Gastrocnemius medialis (tissue), 4 donors: ENCODE measurements around the gene CDH4.

Source experiments
- CTCF ChIP-seq, 5 experiments: fragments of 450-650 bp in 3 of 5; fragments of 200-600 bp in 2 of 5; sonication (generic) in 2 of 5; IDR thresholded peaks in 4 of 5; conservative IDR thresholded peaks in 1 of 5; 1 replicate in 4 of 5; 2 replicates in 1 of 5; pipeline ENCODE4 v1.5.1; 2016 to 2019; ENCODE audit warnings: antibody characterized with exemption in 5 of 5, mild to moderate bottlenecking in 3 of 5, moderate library complexity in 3 of 5
- POLR2A ChIP-seq, 2 donors: fragments of 450-650 bp; IDR thresholded peaks; one replicate each; pipeline ENCODE4 v1.6.1; 2017; ENCODE audit warnings: antibody characterized with exemption in 2 of 2, mild to moderate bottlenecking in 2 of 2, moderate library complexity in 2 of 2

DNA sequence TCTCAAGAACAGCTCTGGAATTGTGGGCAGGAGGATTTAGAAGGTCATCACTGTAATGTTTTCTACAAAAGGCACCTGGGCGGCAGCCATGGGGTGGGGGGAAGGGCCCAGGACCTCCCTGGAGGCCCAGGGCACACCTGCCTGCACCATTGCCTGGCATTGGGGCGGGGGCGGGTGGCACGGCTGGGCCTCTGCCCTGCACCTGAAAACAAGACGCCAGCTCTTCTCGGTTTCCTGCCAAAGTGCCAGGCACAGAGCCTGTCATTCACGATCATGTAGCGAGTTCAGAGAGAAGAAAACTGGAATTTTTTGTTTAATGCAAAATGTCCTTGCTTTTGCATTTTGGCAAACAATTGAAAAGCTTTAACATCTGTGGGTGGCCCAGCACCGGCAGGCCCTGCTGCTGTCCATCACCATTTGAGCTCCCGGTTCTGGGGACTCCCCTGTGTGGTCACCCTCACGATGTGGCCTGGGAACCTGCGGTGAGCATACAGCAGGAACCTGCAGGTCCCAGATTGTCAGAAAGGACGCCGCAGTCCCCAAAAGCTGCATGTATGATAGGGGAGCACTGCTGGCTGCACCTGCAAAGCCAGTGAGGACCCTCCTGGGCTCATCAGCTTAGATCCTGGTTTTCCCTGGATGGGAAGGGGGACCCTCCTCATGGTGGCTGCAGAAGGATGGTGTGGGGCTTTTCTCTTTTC is 262.9 kb downstream of the CDH4 start:
- TF ChIP-seq CTCF (IDR thresholded peaks at IDR 0.05 in 4 of 5, conservative IDR thresholded peaks at IDR 0.05 in 1 of 5): no peak
- TF ChIP-seq POLR2A (IDR thresholded peaks at IDR 0.05): no peak
